Measurements from ENCODE around the gene SF1. TPM values are rescaled to one million over a fixed set of nuclear protein-coding genes. Genes with fewer than 3 reads are reported as not detected.

Gene SF1
- total and polyA plus RNA-seq, 7 donors: 56.2 to 210 (median 150) TPM

GRCh38 chr11:64742889-64743590 lies 35.3 kb downstream of the SF1 start:
- peaks cover 0 to 15% of the 10 kb centered on the region in 2 donors for H3K36me3 ChIP-seq (ENCODE audit: insufficient read depth in 1 of 2, low read depth in 1 of 2)
- no peaks in the 10 kb centered on the region for H3K9me3 ChIP-seq
- H3K4me3 ChIP-seq: peak overlapping the region; percentile 76
- peak; percentile 91 for TF ChIP-seq CTCF (IDR thresholded peaks at IDR 0.05)
- peaks cover 44% of the 10 kb centered on the region for H3K4me1 ChIP-seq
- H3K27ac ChIP-seq: peak overlapping the region; percentile 82
- intact Hi-C loops (cut with DNase I): loop anchor here in 1 of 2 donors (5.0 kb wide), 1 partner anchor 56 kb away; no protein-coding TSS in a partner anchor
- 0 to 1% (median 1%) methylated on average over 34 to 58 of the region's 58 CpGs for WGBS, 3 donors
- ATAC-seq (peak; percentile 61 to 79 (median 74)), DNase-seq (peak; percentile 87 to 93)
- no peaks in the 10 kb centered on the region for H3K27me3 ChIP-seq (ENCODE audit: insufficient read depth in 3 of 3, low read length in 2 of 3)

GRCh38 chr11:64742087-64742888 lies 36.1 kb downstream of the SF1 start:
- Histone ChIP-seq H3K4me1 (peaks cover 40% of the 10 kb centered on the region), H3K27me3 (ENCODE audit: insufficient read depth in 3 of 3, low read length in 2 of 3) (no peaks in the 10 kb centered on the region), H3K36me3 (ENCODE audit: insufficient read depth in 1 of 2, low read depth in 1 of 2) (peaks cover 0 to 7% of the 10 kb centered on the region in 2 donors), H3K9me3 (no peaks in the 10 kb centered on the region), H3K4me3 (peak overlapping the region; percentile 76), H3K27ac (peak overlapping the region; percentile 82)
- ATAC-seq: peak in 1 of 4 donors; percentile 2
- intact Hi-C loops (cut with DNase I): loop anchor here in 1 of 2 donors (5.0 kb wide), 1 partner anchor 55 kb away; no protein-coding TSS in a partner anchor
- WGBS, 3 donors: 23 to 30% (median 23%) methylated on average over 44 to 54 of the region's 54 CpGs
- DNase-seq: no peak
- no peak for TF ChIP-seq CTCF (IDR thresholded peaks at IDR 0.05)

GRCh38 chr11:64741375-64742086 lies 36.8 kb downstream of the SF1 start:
- no peak overlapping the region for H3K27ac ChIP-seq
- H3K9me3 ChIP-seq: no peaks in the 10 kb centered on the region
- H3K4me1 ChIP-seq: peaks cover 33% of the 10 kb centered on the region
- no peaks in the 10 kb centered on the region for H3K27me3 ChIP-seq (ENCODE audit: insufficient read depth in 3 of 3, low read length in 2 of 3)
- intact Hi-C loops (cut with DNase I): loop anchor here in 1 of 2 donors (5.0 kb wide), 1 partner anchor 54 kb away; no protein-coding TSS in a partner anchor
- ATAC-seq (no peak), DNase-seq (no peak)
- no peak for TF ChIP-seq CTCF (IDR thresholded peaks at IDR 0.05)
- peak overlapping the region; percentile 76 for H3K4me3 ChIP-seq
- 69 to 77% (median 70%) methylated on average over 24 of the region's 24 CpGs for WGBS, 3 donors
- H3K36me3 ChIP-seq (ENCODE audit: insufficient read depth in 1 of 2, low read depth in 1 of 2): peaks cover 0 to 3% of the 10 kb centered on the region in 2 donors

GRCh38 chr11:64739871-64740270 lies 38.5 kb downstream of the SF1 start:
- H3K4me3 ChIP-seq: no peak overlapping the region
- H3K36me3 ChIP-seq (ENCODE audit: insufficient read depth in 1 of 2, low read depth in 1 of 2): peaks cover 0 to 6% of the 10 kb centered on the region in 2 donors
- peaks cover 17% of the 10 kb centered on the region for H3K4me1 ChIP-seq
- H3K27ac ChIP-seq: no peak overlapping the region
- intact Hi-C loops (cut with DNase I): loop anchor here in 1 of 2 donors (5.0 kb wide), 1 partner anchor 53 kb away; no protein-coding TSS in a partner anchor
- H3K27me3 ChIP-seq (ENCODE audit: insufficient read depth in 3 of 3, low read length in 2 of 3): no peaks in the 10 kb centered on the region
- TF ChIP-seq CTCF (IDR thresholded peaks at IDR 0.05): no peak
- DNase-seq: no peak
- 94 to 98% (median 97%) methylated on average over 12 of the region's 12 CpGs for whole genome bisulfite sequencing, 3 donors
- no peak for ATAC-seq
- H3K9me3 ChIP-seq: no peaks in the 10 kb centered on the region

Measured in psoas muscle (tissue), 8 donors.